Measurements from ENCODE around the gene GALC. TPM values are rescaled to one million over a fixed set of nuclear protein-coding genes. Genes with fewer than 3 reads are reported as not detected.

The GALC gene
- total RNA-seq, 1 donor from 2014 or later, result 7.6 TPM

- peak; percentile 58 for ATAC-seq
- no peak for DNase-seq (ENCODE audit: low spot score)
Measured at GRCh38 chr14:87888136-87888999, 104.6 kb downstream of the GALC start.

GRCh38 chr14:87883750-87884149 is 109.2 kb downstream of the GALC start:
- DNase-seq (ENCODE audit: low spot score) (no peak), ATAC-seq (no peak)

Other genes with a start within 250 kb of the GALC start
- gene GPR65, start 12.0 kb upstream of the GALC start, total RNA-seq, result 0.78 TPM

Measured in left lobe of liver (tissue), 2 donors.